HG03097 (cell line): ENCODE results near the gene LAD1.

Experiments
- ATAC-seq: cut with Tn5 transposase; IDR thresholded peaks from one replicate; pipeline ENCODE4 v1.9.1; 2021; ENCODE audit not compliant: unreplicated experiment, low FRiP score

The LAD1 gene

GRCh38 chr1:201393076-201393475, 6.0 kb downstream of the LAD1 start:
- no peak for ATAC-seq

DNA sequence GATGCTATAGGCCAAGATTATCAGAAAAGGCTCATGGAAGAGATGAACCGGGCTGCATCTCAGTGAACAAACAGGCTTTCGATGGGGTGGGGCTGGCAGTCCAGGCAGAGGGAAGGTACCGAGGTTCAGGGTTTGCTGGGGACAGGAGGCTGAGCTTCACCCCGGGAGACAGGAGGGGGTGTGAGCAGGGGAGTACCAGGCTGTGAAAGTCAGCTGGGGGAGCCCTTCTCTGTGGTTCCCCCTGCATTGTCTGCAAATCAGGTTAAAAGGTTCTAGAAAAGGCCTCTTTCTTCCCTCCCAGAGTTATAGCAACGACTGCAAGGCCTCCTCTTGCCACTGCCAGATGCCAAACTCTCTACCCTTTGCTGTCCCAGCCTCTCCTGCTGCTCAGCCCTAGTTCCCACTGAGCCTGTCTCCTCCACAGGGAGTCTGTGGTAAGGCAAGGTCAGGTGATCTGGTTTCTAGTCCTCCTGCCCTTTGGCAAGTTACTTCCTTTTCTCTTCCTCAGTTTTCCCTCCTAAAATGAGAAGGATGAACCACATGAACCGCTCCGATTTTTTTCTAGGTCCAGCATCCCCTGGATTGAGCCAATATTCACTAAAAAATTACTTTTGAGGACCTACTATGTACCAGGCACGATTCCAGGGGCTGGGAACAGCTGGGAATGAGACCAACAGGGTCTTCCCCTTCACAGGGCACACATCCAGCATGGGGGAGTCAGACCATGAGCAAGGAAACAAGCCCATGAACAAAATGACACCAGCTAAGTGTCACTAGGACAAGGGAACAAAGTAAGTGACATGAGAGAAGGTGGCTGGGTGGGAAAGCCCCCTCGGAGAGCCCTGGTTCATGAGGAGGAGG, 7.2 kb downstream of the LAD1 start:
- no peak for ATAC-seq

- ATAC-seq = no peak
Observed at GRCh38 chr1:201391225-201391624, 7.9 kb downstream of the LAD1 start.

DNA sequence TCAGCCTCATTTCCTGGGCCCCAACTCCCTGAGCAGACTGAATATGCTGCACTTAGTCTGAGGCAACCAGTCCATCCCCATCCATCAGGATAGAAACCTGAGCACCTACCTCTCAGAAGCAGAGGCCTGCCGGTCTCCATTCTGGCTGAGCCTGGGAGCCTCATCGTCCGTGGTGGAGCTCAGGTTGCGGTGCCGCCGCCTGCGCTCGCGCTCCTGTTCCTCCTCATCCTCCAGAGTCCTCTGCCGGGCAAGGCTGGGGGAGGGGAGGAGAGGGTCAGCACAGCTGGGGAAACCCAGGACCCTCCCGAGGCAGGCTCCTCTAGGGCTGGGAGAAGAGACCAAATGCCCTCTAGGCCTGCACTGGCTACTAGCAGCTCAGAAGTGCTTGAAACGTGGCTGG, 10.1 kb downstream of the LAD1 start:
- ATAC-seq = no peak

GRCh38 chr1:201386208-201386607, 12.9 kb downstream of the LAD1 start:
- no peak for ATAC-seq

GRCh38 chr1:201385299-201385891, 13.7 kb downstream of the LAD1 start:
- ATAC-seq = no peak

GRCh38 chr1:201384406-201384782, 14.7 kb downstream of the LAD1 start:
- ATAC-seq = no peak

DNA sequence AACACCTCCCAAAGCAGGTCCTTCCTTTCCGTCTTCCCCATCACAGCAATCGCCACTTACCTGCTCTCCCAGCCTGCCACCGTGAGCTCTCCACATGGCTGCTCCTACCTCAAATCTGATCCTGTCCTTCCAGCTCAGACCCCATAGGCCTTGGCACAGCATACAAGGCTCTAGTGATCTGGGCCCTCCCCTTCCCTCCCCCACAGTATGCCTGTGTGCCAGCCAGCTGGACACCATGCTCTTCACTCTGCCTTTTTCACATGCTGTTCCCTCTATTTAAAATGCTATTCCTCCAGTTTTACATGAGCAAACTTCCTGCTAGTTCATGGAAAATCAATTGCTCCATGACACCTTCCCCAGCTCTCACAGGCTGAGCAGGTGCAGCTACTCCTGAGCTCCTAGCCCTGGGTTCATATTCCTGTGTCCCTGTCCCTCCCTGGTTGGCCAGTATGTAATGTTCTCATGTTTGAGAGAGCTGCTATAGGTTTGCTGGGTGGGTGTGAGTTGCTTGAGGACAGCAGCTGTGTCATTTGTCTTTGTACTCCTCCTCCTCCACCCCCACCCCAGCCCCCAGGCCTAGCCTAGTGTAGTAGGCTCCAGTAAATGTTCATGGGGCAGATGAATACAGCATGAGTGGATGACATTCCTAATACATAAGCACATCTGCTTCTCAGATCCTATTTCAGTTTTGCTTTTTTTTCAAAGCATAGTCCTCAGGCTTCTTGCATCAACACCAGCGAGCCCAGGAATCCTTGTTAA, 15.3 kb downstream of the LAD1 start:
- ATAC-seq = no peak

DNA sequence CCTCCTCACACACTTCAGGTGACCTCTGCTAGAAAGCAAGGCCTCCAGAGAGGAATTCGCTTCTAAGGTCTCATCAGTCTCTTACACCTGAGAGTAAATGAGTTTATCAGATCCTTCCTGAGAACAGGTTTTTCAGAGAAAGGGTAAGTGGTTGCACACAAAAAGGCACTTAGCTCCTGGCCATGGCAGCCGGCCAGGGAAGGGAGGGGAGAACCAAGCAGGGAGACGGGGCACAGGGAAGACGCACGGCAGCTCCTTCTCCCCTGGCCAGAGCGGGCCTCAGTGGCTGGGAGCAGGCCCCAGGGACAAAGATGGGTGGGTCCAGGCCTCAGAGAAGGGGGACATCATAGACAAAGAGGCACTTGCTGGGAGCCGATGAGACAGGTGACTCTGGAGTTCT, 18.0 kb downstream of the LAD1 start:
- no peak for ATAC-seq

DNA sequence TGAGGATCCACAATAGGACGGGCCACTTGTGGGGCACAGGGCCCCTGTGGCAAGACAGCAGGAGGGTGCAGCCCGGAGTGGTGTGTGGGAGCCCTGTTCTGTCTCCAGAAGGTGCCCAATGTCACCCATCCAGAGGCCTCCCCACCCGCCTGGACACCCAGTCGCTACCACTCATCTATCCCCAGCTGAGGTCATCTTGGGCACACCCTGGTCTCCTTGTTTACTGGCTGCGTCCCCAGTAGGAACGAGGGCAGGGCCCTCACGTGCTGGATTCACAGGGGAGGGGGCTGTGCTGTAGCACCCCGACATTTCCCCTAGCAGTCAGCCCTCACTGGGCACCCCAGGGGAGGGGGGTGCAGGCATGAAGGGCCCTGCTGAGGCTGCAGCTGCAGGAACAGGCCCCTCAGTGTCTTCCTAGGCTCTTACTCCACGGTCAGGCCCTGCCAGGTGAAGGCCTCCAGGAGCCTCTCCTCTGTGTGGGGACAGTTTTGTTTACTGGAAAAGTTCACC, 19.3 kb downstream of the LAD1 start:
- no peak for ATAC-seq

DNA sequence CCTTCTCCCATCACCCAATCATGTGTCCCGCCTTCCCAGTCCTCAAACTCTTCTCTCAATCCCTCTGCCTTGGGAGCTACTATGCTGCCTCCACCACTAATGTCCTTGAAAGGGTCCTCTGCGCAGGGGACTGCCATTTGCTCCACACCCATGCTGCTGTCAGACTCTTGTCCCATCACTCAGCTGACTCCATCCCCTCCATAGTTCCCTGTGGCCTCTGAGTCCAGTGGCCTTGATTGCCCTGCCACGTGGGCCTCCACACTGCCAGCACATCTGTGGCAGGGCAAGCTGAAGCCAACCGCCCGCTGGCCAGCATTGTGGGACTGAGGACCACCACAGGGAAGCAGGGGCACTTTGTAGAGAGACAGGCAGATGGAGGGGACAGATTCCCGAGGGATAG, 20.3 kb downstream of the LAD1 start:
- no peak for ATAC-seq

GRCh38 chr1:201377611-201378092, 21.5 kb downstream of the LAD1 start, which contains the start of gene TNNT2:
TNNT2 (minus strand) TSS chr1:201377680; CDS start chr1:201373254, 4,426 bp downstream.
- no peak for ATAC-seq

DNA sequence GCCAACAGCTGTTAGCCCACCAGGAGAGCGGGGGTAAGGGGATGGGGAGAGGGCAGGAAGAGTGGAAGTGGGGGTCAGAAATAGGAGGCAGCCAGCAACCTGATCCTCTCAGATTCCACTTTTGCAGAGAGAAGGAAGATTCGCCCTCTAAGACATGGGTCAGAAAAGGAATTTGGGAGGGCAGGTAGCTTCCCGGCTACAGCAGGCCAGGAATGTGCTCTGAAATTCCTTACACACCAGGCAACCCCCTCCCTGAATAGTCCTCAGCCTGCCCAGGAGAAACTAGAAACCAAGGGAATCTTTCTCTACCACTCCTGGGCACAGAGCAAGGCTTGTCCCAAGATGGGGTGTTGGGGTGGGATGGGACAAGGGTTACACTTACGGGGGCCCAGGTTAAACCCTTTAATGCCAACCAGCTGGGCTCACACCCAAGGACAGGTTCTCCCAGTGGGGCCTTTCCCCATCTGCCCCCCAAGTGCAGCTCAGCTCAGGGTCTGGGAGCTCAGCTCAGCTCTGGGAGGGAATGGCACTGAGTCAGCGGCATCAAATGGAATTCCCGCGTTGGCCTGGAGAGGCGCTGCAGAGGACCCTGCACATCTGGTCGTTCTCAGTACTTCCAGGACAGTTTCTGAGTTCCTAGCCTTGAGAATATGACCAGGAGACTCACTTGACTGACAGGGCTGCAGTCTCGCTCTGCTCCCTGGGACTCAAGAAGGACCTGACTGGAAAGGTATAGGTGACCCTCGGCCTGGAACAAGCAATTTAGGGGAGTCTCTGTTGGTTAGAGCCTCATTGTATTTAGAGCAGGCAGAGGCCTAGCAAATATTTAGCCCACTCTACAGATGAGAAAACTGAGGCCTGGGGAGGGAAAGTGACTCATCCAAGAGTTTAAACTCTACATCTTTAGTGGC, 22.4 kb downstream of the LAD1 start:
- no peak for ATAC-seq

DNA sequence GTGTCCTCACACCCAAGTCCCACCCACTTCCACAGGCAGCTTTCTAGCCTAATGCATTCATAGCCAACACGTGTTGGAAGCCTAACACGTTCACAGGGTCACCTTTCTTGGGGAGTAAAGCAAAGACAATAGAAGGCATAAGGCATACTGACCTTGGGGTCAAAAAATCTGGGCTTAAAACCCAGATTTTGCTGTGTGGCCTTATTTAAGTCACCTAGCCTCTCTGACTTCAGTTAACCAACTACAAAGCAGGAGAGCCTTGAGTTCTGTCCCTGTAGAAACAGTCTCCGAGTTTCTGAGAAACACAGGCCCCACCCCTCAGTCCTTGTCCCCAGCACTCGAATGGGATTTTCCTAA, 23.0 kb downstream of the LAD1 start:
- ATAC-seq = no peak

- ATAC-seq = no peak
Observed at GRCh38 chr1:201375169-201375568, 24.0 kb downstream of the LAD1 start.

GRCh38 chr1:201374364-201374763, 24.8 kb downstream of the LAD1 start:
- ATAC-seq = no peak

DNA sequence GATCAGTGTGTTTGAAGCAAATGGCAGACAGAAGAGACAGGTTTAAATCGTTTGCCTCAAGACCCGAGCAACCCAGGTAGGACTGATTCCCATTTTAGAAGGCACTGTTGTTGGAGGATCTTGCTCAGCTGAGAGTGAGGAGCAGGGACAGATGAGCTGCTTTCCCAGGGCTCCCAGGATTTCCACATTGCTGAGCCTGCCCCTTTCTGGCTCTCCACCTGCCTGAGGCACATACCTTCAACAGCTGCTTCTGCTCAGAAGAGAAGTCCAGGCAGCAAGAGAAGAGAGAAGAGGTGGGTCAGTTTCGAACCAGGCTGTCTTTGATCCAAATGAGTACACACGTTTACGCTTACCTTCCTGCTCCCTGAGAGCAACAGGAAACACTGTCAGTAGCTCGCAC, 27.3 kb downstream of the LAD1 start:
- ATAC-seq = no peak

- ATAC-seq = no peak
Observed at GRCh38 chr1:201371276-201371675, 27.8 kb downstream of the LAD1 start.

- ATAC-seq = no peak
Observed at GRCh38 chr1:201370500-201370899, 28.6 kb downstream of the LAD1 start.

GRCh38 chr1:201369209-201369608, 29.9 kb downstream of the LAD1 start:
- no peak for ATAC-seq
